OCI-LY7 (cell line): ENCODE measurements around the gene HLA-B. TPM values are rescaled to one million over a fixed set of nuclear protein-coding genes. Genes with fewer than 3 reads are reported as not detected.

Experiments used
- BruUV-seq: library from RNA; stranded (reverse); fragments of 400-500 nt; replicated peaks from 2 replicates; lab custom pipeline; 2021; lab: Mats Ljungman, UMichigan
- CTCF ChIA-PET: fragments of 300-600 bp; sonication (Branson Sonifier 250); formaldehyde crosslinking; loops from one replicate; lab custom pipeline; 2022; ENCODE audit warnings: antibody characterized with exemption; ENCODE audit not compliant: unreplicated experiment; lab: Charles Lee
- POLR2A ChIA-PET: fragments of 300-600 bp; sonication (Branson Sonifier 250); formaldehyde crosslinking; loops from one replicate; lab custom pipeline; 2022; ENCODE audit warnings: antibody characterized with exemption; lab: Charles Lee
- DNase-seq: peaks from one replicate; pipeline ENCODE4 v3.0.0-alpha.2; 2015; ENCODE audit warnings: low spot score
- H2AFZ ChIP-seq: fragments of 200-600 bp; sonication (generic), shearing (Covaris generic); 2 replicates; pipeline ENCODE4 v1.6.1; 2014; ENCODE audit warnings: mild to moderate bottlenecking, antibody characterized with exemption, low read length, moderate library complexity
- H3K27ac ChIP-seq: fragments of 200-600 bp; sonication (generic); 2 replicates; pipeline ENCODE4 v1.5.1; 2014; ENCODE audit warnings: mixed run types, low read depth, mild to moderate bottlenecking, moderate library complexity, low read length, inconsistent platforms; ENCODE audit not compliant: poor library complexity, severe bottlenecking
- H3K36me3 ChIP-seq: fragments of 200-600 bp; sonication (generic); 2 replicates; pipeline ENCODE4 v1.6.1; 2014; ENCODE audit warnings: mild to moderate bottlenecking, antibody characterized with exemption, low read length, moderate library complexity, mixed read lengths; ENCODE audit not compliant: insufficient read depth
- H3K4me1 ChIP-seq: fragments of 200-600 bp; sonication (generic); 2 replicates; pipeline ENCODE4 v1.5.1; 2014; ENCODE audit warnings: mild to moderate bottlenecking, low read length; ENCODE audit not compliant: insufficient read depth, poor library complexity, severe bottlenecking
- H3K4me2 ChIP-seq: fragments of 200-600 bp; sonication (generic); 2 replicates; pipeline ENCODE4 v1.6.1; 2014; ENCODE audit warnings: mild to moderate bottlenecking, low read length
- H3K4me3 ChIP-seq: fragments of 200-600 bp; sonication (generic); 2 replicates; pipeline ENCODE4 v1.5.1; 2014; ENCODE audit warnings: mild to moderate bottlenecking, low read depth, low read length; ENCODE audit not compliant: poor library complexity, severe bottlenecking
- H3K79me2 ChIP-seq: fragments of 200-600 bp; sonication (generic); 2 replicates; pipeline ENCODE4 v1.6.1; 2016; ENCODE audit warnings: low read depth, mild to moderate bottlenecking, low read length, moderate library complexity, mixed read lengths; ENCODE audit not compliant: insufficient read depth
- H3K9me2 ChIP-seq: fragments of 200-600 bp; sonication (generic); 2 replicates; pipeline ENCODE4 v1.6.1; 2016; ENCODE audit warnings: mild to moderate bottlenecking, low read length, mixed read lengths; ENCODE audit not compliant: insufficient read depth
- H3K9me3 ChIP-seq: fragments of 200-600 bp; sonication (generic); 2 replicates; pipeline ENCODE4 v1.6.1; 2014; ENCODE audit warnings: mild to moderate bottlenecking, mixed run types, low read length, mixed read lengths
- H4K20me1 ChIP-seq: fragments of 200-600 bp; sonication (generic); 2 replicates; pipeline ENCODE4 v1.6.1; 2014; ENCODE audit warnings: mild to moderate bottlenecking, antibody characterized with exemption, low read length, moderate library complexity, mixed read lengths; ENCODE audit not compliant: insufficient read depth
- CTCF ChIP-seq: fragments of 200-600 bp; sonication (generic); conservative IDR thresholded peaks from 2 replicates; pipeline ENCODE4 v1.5.1; 2014; ENCODE audit warnings: mild to moderate bottlenecking, antibody characterized with exemption, low read length, moderate library complexity, mixed read lengths
- EZH2phosphoT487 ChIP-seq: fragments of 200-600 bp; sonication (generic); IDR thresholded peaks from 2 replicates; pipeline ENCODE4 v1.6.1; 2018; ENCODE audit warnings: low read depth, borderline replicate concordance, mild to moderate bottlenecking, mixed run types, antibody characterized with exemption, low read length, moderate library complexity, mixed read lengths
- intact Hi-C: fragments of 100-400 bp; cut with micrococcal nuclease; formaldehyde crosslinking; loops from one replicate; pipeline ENCODE4 v1.10.0; 2022; ENCODE audit not compliant: unreplicated experiment
- total RNA-seq, 2 experiments: library from RNA; depleted of rRNA in 1 of 2; stranded (reverse); fragments of >200 nt in 1 of 2; shearing (Covaris generic) in 1 of 2; gene quantifications; 2 replicates each; pipeline ENCODE4 v1.2.3, GENCODE V29; 2014 to 2022

Gene HLA-B
- total RNA-seq, 2 experiments from 2014 or later = 238 to 258 TPM

DNA sequence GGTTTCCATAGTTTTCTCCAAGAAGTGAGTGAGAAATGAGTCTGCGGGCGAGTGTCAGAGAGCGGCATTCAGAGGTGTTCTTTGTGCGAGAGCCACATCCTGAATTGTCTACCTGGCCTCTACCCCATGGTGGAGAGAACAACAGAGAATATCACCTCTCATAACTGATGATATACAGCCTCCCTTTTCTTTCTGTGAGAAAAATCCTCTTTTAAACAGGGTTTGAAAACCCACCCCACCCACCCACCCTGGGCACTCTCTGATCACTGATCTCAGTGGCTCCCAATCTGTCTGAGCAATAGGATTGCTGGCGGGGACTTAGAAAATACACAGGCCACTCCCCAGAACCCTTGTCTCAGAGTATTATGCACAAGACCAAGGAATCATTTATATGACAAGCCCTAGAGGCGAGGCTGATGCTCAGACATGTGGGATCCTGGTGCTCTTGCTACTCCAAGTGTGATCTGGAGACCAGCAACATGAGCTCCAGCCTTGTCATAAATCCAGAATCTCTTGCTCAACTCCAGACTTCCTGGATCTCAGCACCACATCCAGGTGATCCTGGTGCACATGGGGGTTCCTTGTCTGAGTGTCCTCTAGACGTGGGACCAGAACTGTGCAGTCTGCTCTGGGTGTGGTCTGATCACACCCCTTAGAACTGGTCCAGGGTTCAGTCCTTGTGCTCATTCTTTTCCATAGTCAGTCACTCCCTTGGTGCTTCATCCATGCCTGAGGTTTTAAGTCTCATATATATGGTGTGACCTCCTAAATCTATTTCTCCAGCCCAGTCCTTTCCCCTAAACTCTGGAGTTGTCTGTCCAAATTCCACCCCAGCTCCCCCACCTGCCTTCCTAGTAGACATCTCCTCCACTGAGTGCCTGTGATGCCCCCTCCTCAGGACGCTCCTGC, 5.3 kb downstream of the HLA-B start:
- POLR2A ChIA-PET = no interaction called here

GRCh38 chr6:31351033-31351380, 6.0 kb downstream of the HLA-B start:
- intact Hi-C loops = no loop called here
- H4K20me1 ChIP-seq = no peaks in the 10 kb centered on the region; the same call in 1 of the 2 replicates

More for the DNA sequence above, 5.3 kb downstream of the HLA-B start:
- Histone ChIP-seq H2AFZ (no peak overlapping the region), H3K36me3 (peaks cover 39% of the 10 kb centered on the region), H4K20me1 (no peaks in the 10 kb centered on the region; the same call in 1 of the 2 replicates), H3K27ac (no peak overlapping the region), H3K79me2 (peaks cover 17% of the 10 kb centered on the region), H3K9me3 (no peaks in the 10 kb centered on the region), H3K9me2 (no peaks in the 10 kb centered on the region), H3K4me1 (peaks cover 71% of the 10 kb centered on the region), H3K4me2 (peak overlapping the region; percentile 69), H3K4me3 (no peak overlapping the region)
- no peak for DNase-seq
- CTCF ChIA-PET = no interaction called here
- TF ChIP-seq CTCF (no peak), EZH2phosphoT487 (no peak)
- no TSS peak for BruUV-seq
- intact Hi-C loops = no loop called here

More at GRCh38 chr6:31351033-31351380, 6.0 kb downstream of the HLA-B start:
- Histone ChIP-seq H3K4me3 (peak overlapping the region; percentile 31), H3K79me2 (peaks cover 16% of the 10 kb centered on the region), H3K4me2 (peak overlapping the region; percentile 69), H3K36me3 (peaks cover 35% of the 10 kb centered on the region), H3K9me3 (no peaks in the 10 kb centered on the region), H3K27ac (no peak overlapping the region), H3K4me1 (peaks cover 71% of the 10 kb centered on the region), H3K9me2 (no peaks in the 10 kb centered on the region), H2AFZ (no peak overlapping the region)
- no TSS peak for BruUV-seq
- TF ChIP-seq EZH2phosphoT487 (no peak), CTCF (no peak)
- POLR2A ChIA-PET = no interaction called here
- CTCF ChIA-PET = no interaction called here
- no peak for DNase-seq
